A549 treated with AZD9567 at 1 μM for 4 hours (cell line): ENCODE results near the gene FCGR3A. TPM values are rescaled to one million over a fixed set of nuclear protein-coding genes. Genes with fewer than 3 reads are reported as not detected.

Source experiments
- total RNA-seq: library from RNA; stranded (reverse); fragments of 200-300 nt; extraction: Qiagen RNA extraction; gene quantifications from 5 replicates; pipeline ENCODE4 v1.2.3, GENCODE V29; 2022; ENCODE audit not compliant: insufficient read depth

FCGR3A gene
- not detected in 5 replicates for total RNA-seq

DNA sequence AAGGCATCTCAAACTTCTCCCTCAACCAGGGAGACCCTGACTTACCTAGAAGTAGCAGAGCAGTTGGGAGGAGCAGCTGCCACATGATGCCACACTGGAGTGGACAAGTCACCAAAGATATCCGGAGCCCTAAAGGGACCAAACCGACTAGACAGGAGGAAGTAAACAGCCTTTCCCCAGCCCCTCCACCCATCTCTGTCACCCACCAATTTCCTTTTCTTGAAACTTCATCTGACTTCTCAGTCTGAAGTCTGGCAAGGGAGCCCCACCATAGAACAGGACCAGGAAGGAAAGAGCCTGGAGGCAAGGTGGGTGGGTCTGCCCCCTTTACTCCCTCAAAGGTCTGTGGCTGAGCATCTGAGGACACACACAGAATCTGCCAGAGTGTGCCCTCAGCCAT lies at the start of gene FCGR3A:
FCGR3A (minus strand) TSS at position 167 of the 400 bp plus-strand sequence; CDS start at position 85, 82 bp downstream.

DNA sequence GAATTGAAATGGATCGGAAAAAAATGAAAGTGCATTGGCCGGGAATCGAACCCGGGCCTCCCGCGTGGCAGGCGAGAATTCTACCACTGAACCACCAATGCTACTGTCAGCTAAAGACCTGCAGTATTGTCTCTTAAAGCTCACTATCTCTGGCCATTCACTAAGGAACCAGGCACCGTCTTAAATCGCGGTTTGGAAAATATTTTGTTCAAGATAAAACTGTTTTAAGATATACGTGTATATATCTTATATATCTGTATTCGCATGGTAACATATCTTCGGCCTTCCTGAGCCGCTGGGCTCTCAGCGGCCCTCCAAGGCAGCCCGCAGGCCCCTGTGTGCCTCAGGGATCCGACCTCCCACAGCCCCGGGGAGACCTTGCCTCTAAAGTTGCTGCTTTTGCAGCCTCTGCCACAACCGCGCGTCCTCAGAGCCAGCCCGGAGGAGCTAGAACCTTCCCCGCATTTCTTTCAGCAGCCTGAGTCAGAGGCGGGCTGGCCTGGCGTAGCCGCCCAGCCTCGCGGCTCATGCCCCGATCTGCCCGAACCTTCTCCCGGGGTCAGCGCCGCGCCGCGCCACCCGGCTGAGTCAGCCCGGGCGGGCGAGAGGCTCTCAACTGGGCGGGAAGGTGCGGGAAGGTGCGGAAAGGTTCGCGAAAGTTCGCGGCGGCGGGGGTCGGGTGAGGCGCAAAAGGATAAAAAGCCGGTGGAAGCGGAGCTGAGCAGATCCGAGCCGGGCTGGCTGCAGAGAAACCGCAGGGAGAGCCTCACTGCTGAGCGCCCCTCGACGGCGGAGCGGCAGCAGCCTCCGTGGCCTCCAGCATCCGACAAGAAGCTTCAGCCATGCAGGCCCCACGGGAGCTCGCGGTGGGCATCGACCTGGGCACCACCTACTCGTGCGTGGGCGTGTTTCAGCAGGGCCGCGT lies 25.5 kb downstream of the FCGR3A start, which contains the start of gene HSPA6:
HSPA6 (plus strand) TSS at position 724 of the 925 bp plus-strand sequence; CDS start at position 843, 119 bp downstream.

Other genes with a start within 250 kb of the FCGR3A start
- gene MPZ, start 239.8 kb downstream of the FCGR3A start, total RNA-seq = 0.18 to 0.26 TPM (median 0.23 TPM) in 4 of 5 replicates, not detected in the other
- 238 to 251 TPM (median 247 TPM) in 5 replicates for gene SDHC, start 235.4 kb downstream of the FCGR3A start, total RNA-seq
- gene CFAP126, start 181.9 kb downstream of the FCGR3A start, total RNA-seq = 0.18 to 0.44 TPM (median 0.26 TPM) in 3 of 5 replicates, not detected in the others
- not detected in 5 replicates for gene FCGR2A, start 44.4 kb downstream of the FCGR3A start, total RNA-seq
- gene HSPA6, start 25.3 kb downstream of the FCGR3A start, total RNA-seq = 1.1 to 7.6 TPM (median 1.7 TPM) in 5 replicates
- gene FCGR3B, start 81.4 kb upstream of the FCGR3A start, total RNA-seq = not detected in 5 replicates
- not detected in 5 replicates for gene FCGR2B, start 113.3 kb upstream of the FCGR3A start, total RNA-seq
- gene FCRLA, start 157.4 kb upstream of the FCGR3A start, total RNA-seq = 0.05 to 2.9 TPM in 2 of 5 replicates, not detected in the others
- 1.2 to 1.8 TPM (median 1.6 TPM) in 4 of 5 replicates, not detected in the other for gene FCRLB, start 171.7 kb upstream of the FCGR3A start, total RNA-seq
- 46.6 to 72.7 TPM (median 48.4 TPM) in 5 replicates for gene DUSP12, start 200.0 kb upstream of the FCGR3A start, total RNA-seq
- 12.3 to 21.4 TPM (median 13.5 TPM) in 5 replicates for gene ATF6, start 216.5 kb upstream of the FCGR3A start, total RNA-seq